CD4-positive, CD25-positive, alpha-beta regulatory T cell (primary cell): Measurements from ENCODE around the gene GSS. TPM values are rescaled to one million over a fixed set of nuclear protein-coding genes. Genes with fewer than 3 reads are reported as not detected.

Source experiments
- ATAC-seq, 2 donors: fragments of 150-1000 bp; cut with Tn5 transposase; one replicate each; pipeline ENCODE4 v1.10.0; 2021; ENCODE audit warnings: low read depth in 2 of 2, moderate number of reproducible peaks in 2 of 2, moderate library complexity in 1 of 2
- DNase-seq, 3 donors: peaks; one replicate each; pipeline versions ENCODE4 v3.0.0 to v3.0.0-alpha.2; 2012 to 2022; ENCODE audit warnings: mixed read lengths in 1 of 3
- H3K27ac ChIP-seq: one replicate; pipeline ENCODE4 v1.7.0; 2013; ENCODE audit warnings: mild to moderate bottlenecking, low read length; ENCODE audit not compliant: insufficient read depth, poor library complexity, severe bottlenecking
- H3K27me3 ChIP-seq: one replicate; pipeline ENCODE4 v1.7.0; 2013; ENCODE audit warnings: low read length; ENCODE audit not compliant: control insufficient read depth, insufficient read depth
- H3K36me3 ChIP-seq: one replicate; pipeline ENCODE4 v1.7.0; 2013; ENCODE audit warnings: mild to moderate bottlenecking, low read length, moderate library complexity; ENCODE audit not compliant: control insufficient read depth, insufficient read depth
- H3K4me1 ChIP-seq: 2 replicates; pipeline ENCODE4 v1.7.0; 2013; ENCODE audit warnings: mild to moderate bottlenecking, low read length; ENCODE audit not compliant: insufficient read depth, control insufficient read depth, poor library complexity, severe bottlenecking
- H3K4me3 ChIP-seq: one replicate; pipeline ENCODE4 v1.7.0; 2013; ENCODE audit warnings: low read depth, mild to moderate bottlenecking, low read length, moderate library complexity
- H3K9me3 ChIP-seq, 2 experiments: 1 replicate in 1 of 2; 2 replicates in 1 of 2; pipeline ENCODE4 v1.7.0; 2013; ENCODE audit warnings: low read length in 2 of 2, mild to moderate bottlenecking in 1 of 2, moderate library complexity in 1 of 2; ENCODE audit not compliant: control insufficient read depth in 2 of 2
- H3K27ac Mint-ChIP-seq, 3 donors: one replicate each; pipeline ENCODE4 v1.8.0; 2020 to 2022; ENCODE audit warnings: mild to moderate bottlenecking in 3 of 3, mixed read lengths in 3 of 3, moderate library complexity in 2 of 3
- H3K27me3 Mint-ChIP-seq: one replicate; pipeline ENCODE4 v1.8.0; 2022; ENCODE audit warnings: mild to moderate bottlenecking, mixed read lengths
- H3K36me3 Mint-ChIP-seq: one replicate; pipeline ENCODE4 v1.8.0; 2020; ENCODE audit warnings: mixed read lengths
- H3K4me1 Mint-ChIP-seq, 4 donors: one replicate each; pipeline ENCODE4 v1.8.0; 2020 to 2022; ENCODE audit warnings: mixed read lengths in 4 of 4, mild to moderate bottlenecking in 1 of 4
- H3K4me3 Mint-ChIP-seq, 4 donors: one replicate each; pipeline ENCODE4 v1.8.0; 2020 to 2022; ENCODE audit warnings: mild to moderate bottlenecking in 4 of 4, mixed read lengths in 4 of 4, moderate library complexity in 3 of 4
- H3K9me3 Mint-ChIP-seq, 7 donors: one replicate each; pipeline ENCODE4 v1.8.0; 2020 to 2022; ENCODE audit warnings: mixed read lengths in 7 of 7, mild to moderate bottlenecking in 3 of 7, moderate library complexity in 2 of 7
- polyA plus RNA-seq, 4 donors: library from polyadenylated mRNA; unstranded; fragments of 300-500 nt; fragmentation: Illumina TruSeq; gene quantifications; one replicate each; pipeline ENCODE4 v1.2.3, GENCODE V29; 2021
- total RNA-seq: library from RNA; stranded (reverse); gene quantifications from one replicate; pipeline ENCODE4 v1.2.3, GENCODE V29; 2022

GSS gene
- total and polyA plus RNA-seq, 5 donors from 2014 or later: 26.0 to 33.0 (median 30.9) TPM

- Histone ChIP-seq H3K27me3 (no peaks in the 10 kb centered on the region), H3K36me3 (peaks cover 3% of the 10 kb centered on the region), H3K27ac (no peak overlapping the region), H3K4me1 (peaks cover 15% of the 10 kb centered on the region), H3K4me3 (no peak overlapping the region), H3K9me3 (no peaks in the 10 kb centered on the region)
- Mint-ChIP-seq H3K4me1 (peaks cover 0 to 36% (median 24%) of the 10 kb centered on the region in 4 donors), H3K36me3 (peaks cover 6% of the 10 kb centered on the region), H3K27me3 (no peaks in the 10 kb centered on the region), H3K9me3 (no peaks in the 10 kb centered on the region), H3K4me3 (peak overlapping the region in 2 of 4 donors; percentile 29 to 41), H3K27ac (no peak overlapping the region)
- no peak for DNase-seq
- no peak for ATAC-seq
Observed at GRCh38 chr20:34953960-34954359, 1.6 kb downstream of the GSS start.

GRCh38 chr20:34952671-34953070, 2.9 kb downstream of the GSS start:
- no peak for ATAC-seq
- Histone ChIP-seq H3K36me3 (peaks cover 3% of the 10 kb centered on the region), H3K9me3 (no peaks in the 10 kb centered on the region), H3K4me1 (peaks cover 15% of the 10 kb centered on the region), H3K27ac (no peak overlapping the region), H3K4me3 (no peak overlapping the region), H3K27me3 (no peaks in the 10 kb centered on the region)
- no peak for DNase-seq
- Mint-ChIP-seq H3K4me1 (peaks cover under 1 to 36% (median 22%) of the 10 kb centered on the region in 4 donors), H3K27me3 (no peaks in the 10 kb centered on the region), H3K9me3 (no peaks in the 10 kb centered on the region), H3K4me3 (peak overlapping the region in 2 of 4 donors; percentile 19 to 26), H3K27ac (peak overlapping the region in 1 of 3 donors; percentile 46), H3K36me3 (peaks cover 7% of the 10 kb centered on the region)

GRCh38 chr20:34951652-34952051, 4.0 kb downstream of the GSS start:
- Histone ChIP-seq H3K9me3 (no peaks in the 10 kb centered on the region), H3K27ac (no peak overlapping the region), H3K4me3 (no peak overlapping the region), H3K4me1 (peaks cover 15% of the 10 kb centered on the region), H3K36me3 (peaks cover 3% of the 10 kb centered on the region), H3K27me3 (no peaks in the 10 kb centered on the region)
- Mint-ChIP-seq H3K36me3 (peaks cover 7% of the 10 kb centered on the region), H3K4me1 (peaks cover 4 to 35% (median 21%) of the 10 kb centered on the region in 4 donors), H3K9me3 (no peaks in the 10 kb centered on the region), H3K27me3 (no peaks in the 10 kb centered on the region), H3K4me3 (no peak overlapping the region), H3K27ac (no peak overlapping the region)
- ATAC-seq: no peak
- no peak for DNase-seq

GRCh38 chr20:34951252-34951651, 4.4 kb downstream of the GSS start:
- Mint-ChIP-seq H3K36me3 (peaks cover 7% of the 10 kb centered on the region), H3K4me1 (peaks cover 5 to 31% (median 18%) of the 10 kb centered on the region in 4 donors), H3K4me3 (no peak overlapping the region)

GRCh38 chr20:34949120-34949519, 6.5 kb downstream of the GSS start:
- peaks cover 19% of the 10 kb centered on the region for H3K36me3 ChIP-seq
- Mint-ChIP-seq H3K4me1 (peaks cover 0 to 12% (median 6%) of the 10 kb centered on the region in 4 donors), H3K27me3 (no peaks in the 10 kb centered on the region), H3K27ac (peak overlapping the region in 1 of 3 donors; percentile 53), H3K9me3 (no peaks in the 10 kb centered on the region), H3K36me3 (peaks cover 15% of the 10 kb centered on the region), H3K4me3 (no peak overlapping the region)
- no peak overlapping the region for H3K4me3 ChIP-seq
- no peaks in the 10 kb centered on the region for H3K27me3 ChIP-seq
- no peaks in the 10 kb centered on the region for H3K4me1 ChIP-seq
- H3K27ac ChIP-seq: no peak overlapping the region
- ATAC-seq (no peak), DNase-seq (no peak)
- H3K9me3 ChIP-seq: no peaks in the 10 kb centered on the region

More at GRCh38 chr20:34951252-34951651, 4.4 kb downstream of the GSS start:
- no peaks in the 10 kb centered on the region for H3K27me3 ChIP-seq
- H3K9me3 ChIP-seq: no peaks in the 10 kb centered on the region
- H3K27ac ChIP-seq: no peak overlapping the region
- ATAC-seq (no peak), DNase-seq (no peak)
- H3K27ac Mint-ChIP-seq: no peak overlapping the region
- peaks cover 12% of the 10 kb centered on the region for H3K4me1 ChIP-seq
- H3K9me3 Mint-ChIP-seq: no peaks in the 10 kb centered on the region
- peaks cover 6% of the 10 kb centered on the region for H3K36me3 ChIP-seq
- H3K4me3 ChIP-seq: no peak overlapping the region
- no peaks in the 10 kb centered on the region for H3K27me3 Mint-ChIP-seq

GRCh38 chr20:34948030-34948429, 7.6 kb downstream of the GSS start:
- Mint-ChIP-seq H3K4me1 (peaks cover 0 to 9% (median 3%) of the 10 kb centered on the region in 4 donors), H3K27me3 (no peaks in the 10 kb centered on the region), H3K36me3 (peaks cover 25% of the 10 kb centered on the region), H3K27ac (no peak overlapping the region), H3K4me3 (no peak overlapping the region), H3K9me3 (no peaks in the 10 kb centered on the region)
- Histone ChIP-seq H3K4me1 (no peaks in the 10 kb centered on the region), H3K9me3 (no peaks in the 10 kb centered on the region), H3K27me3 (no peaks in the 10 kb centered on the region), H3K36me3 (peaks cover 29% of the 10 kb centered on the region), H3K4me3 (no peak overlapping the region), H3K27ac (no peak overlapping the region)
- ATAC-seq: no peak
- no peak for DNase-seq

GRCh38 chr20:34947336-34947735, 8.3 kb downstream of the GSS start:
- H3K36me3 ChIP-seq: peaks cover 36% of the 10 kb centered on the region
- Mint-ChIP-seq H3K27me3 (no peaks in the 10 kb centered on the region), H3K27ac (no peak overlapping the region)

GRCh38 chr20:34946661-34947060, 8.9 kb downstream of the GSS start:
- H3K27ac Mint-ChIP-seq: peak overlapping the region in 1 of 3 donors; percentile 47
- peaks cover 33% of the 10 kb centered on the region for H3K36me3 Mint-ChIP-seq
- no peak overlapping the region for H3K27ac ChIP-seq

More at GRCh38 chr20:34947336-34947735, 8.3 kb downstream of the GSS start:
- H3K4me1 Mint-ChIP-seq: peaks cover 0 to 9% (median under 1%) of the 10 kb centered on the region in 4 donors
- H3K27ac ChIP-seq: no peak overlapping the region
- DNase-seq (no peak), ATAC-seq (no peak)
- H3K4me1 ChIP-seq: no peaks in the 10 kb centered on the region
- H3K27me3 ChIP-seq: no peaks in the 10 kb centered on the region
- H3K9me3 Mint-ChIP-seq: no peaks in the 10 kb centered on the region
- H3K9me3 ChIP-seq: no peaks in the 10 kb centered on the region
- peaks cover 30% of the 10 kb centered on the region for H3K36me3 Mint-ChIP-seq
- H3K4me3 ChIP-seq: no peak overlapping the region
- H3K4me3 Mint-ChIP-seq: no peak overlapping the region

More at GRCh38 chr20:34946661-34947060, 8.9 kb downstream of the GSS start:
- ATAC-seq (no peak), DNase-seq (no peak)
- H3K4me1 Mint-ChIP-seq: peaks cover 0 to 9% (median under 1%) of the 10 kb centered on the region in 4 donors
- no peaks in the 10 kb centered on the region for H3K27me3 ChIP-seq
- no peaks in the 10 kb centered on the region for H3K9me3 Mint-ChIP-seq
- H3K4me3 Mint-ChIP-seq: no peak overlapping the region
- H3K4me1 ChIP-seq: no peaks in the 10 kb centered on the region
- no peak overlapping the region for H3K4me3 ChIP-seq
- H3K36me3 ChIP-seq: peaks cover 43% of the 10 kb centered on the region
- H3K27me3 Mint-ChIP-seq: no peaks in the 10 kb centered on the region
- H3K9me3 ChIP-seq: no peaks in the 10 kb centered on the region
